ENCODE results near the gene ZDHHC1. TPM values are rescaled to one million over a fixed set of nuclear protein-coding genes. Genes with fewer than 3 reads are reported as not detected.

ZDHHC1 gene
- total and polyA plus RNA-seq, 2 donors (not counting 3 experiments of a cell fraction or from before 2014, with no cell fraction given) = 11.4 to 14.4 TPM

DNA sequence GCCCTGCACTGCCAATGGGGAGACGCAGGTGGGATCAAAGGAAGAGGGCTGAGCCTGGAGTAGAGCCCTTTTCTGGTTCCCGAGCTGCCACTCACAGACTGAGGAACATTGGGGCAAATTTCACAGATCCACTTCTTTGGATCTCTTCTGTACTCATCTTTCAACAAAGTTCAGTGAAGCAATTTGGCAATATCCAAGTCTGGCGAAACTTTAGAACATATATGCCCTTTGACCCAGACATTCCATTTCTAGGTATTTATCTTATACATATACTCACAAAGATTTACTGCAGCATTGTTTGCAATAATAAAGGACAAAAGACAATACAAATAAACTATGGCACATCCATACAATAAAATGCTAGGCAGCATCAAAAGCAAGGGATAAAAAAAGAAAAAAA lies 4.9 kb downstream of the ZDHHC1 start:
- intact Hi-C loops (cut with micrococcal nuclease) (no loop called here), dilution Hi-C loops (cut with MboI; ENCODE audit: extremely low pct_ligation_motif_present, low sequenced_read_pairs) (no loop called here)
- no peak overlapping the region for H3K27ac ChIP-seq (ENCODE audit: insufficient read depth, low read depth, low read length)
- H3K4me3 ChIP-seq (replicated peaks in 1 of 3; ENCODE audit: insufficient read depth in 1 of 3, low read depth in 1 of 3, low read length in 3 of 3) = no peak overlapping the region
- peaks cover 24% of the 10 kb centered on the region for H3K4me1 ChIP-seq (ENCODE audit: control insufficient read depth, extremely low read depth, insufficient read depth, low read length)
- FAIRE-seq (no peak), DNase-seq (ENCODE audit: low read depth, low spot score) (no peak)
- H3K36me3 ChIP-seq (ENCODE audit: control insufficient read depth in 2 of 2, extremely low read depth in 1 of 2, insufficient read depth in 2 of 2, low read length in 2 of 2) = no peaks in the 10 kb centered on the region
- H3K79me2 ChIP-seq (ENCODE audit: control insufficient read depth, insufficient read depth, low read length) = peaks cover 2% of the 10 kb centered on the region
- H3K9me3 ChIP-seq (replicated peaks; ENCODE audit: control insufficient read depth, insufficient read depth, low read length) = no peaks in the 10 kb centered on the region
- no peaks in the 10 kb centered on the region for H3K27me3 ChIP-seq (ENCODE audit: control insufficient read depth in 2 of 2, insufficient read depth in 2 of 2, low read length in 2 of 2)
- H3K9me1 ChIP-seq (replicated peaks; ENCODE audit: control insufficient read depth, extremely low read depth, insufficient read depth, low read length) = no peaks in the 10 kb centered on the region
- no TSS peak for BruUV-seq (replicated peaks)
- TF ChIP-seq, protein P1, sequence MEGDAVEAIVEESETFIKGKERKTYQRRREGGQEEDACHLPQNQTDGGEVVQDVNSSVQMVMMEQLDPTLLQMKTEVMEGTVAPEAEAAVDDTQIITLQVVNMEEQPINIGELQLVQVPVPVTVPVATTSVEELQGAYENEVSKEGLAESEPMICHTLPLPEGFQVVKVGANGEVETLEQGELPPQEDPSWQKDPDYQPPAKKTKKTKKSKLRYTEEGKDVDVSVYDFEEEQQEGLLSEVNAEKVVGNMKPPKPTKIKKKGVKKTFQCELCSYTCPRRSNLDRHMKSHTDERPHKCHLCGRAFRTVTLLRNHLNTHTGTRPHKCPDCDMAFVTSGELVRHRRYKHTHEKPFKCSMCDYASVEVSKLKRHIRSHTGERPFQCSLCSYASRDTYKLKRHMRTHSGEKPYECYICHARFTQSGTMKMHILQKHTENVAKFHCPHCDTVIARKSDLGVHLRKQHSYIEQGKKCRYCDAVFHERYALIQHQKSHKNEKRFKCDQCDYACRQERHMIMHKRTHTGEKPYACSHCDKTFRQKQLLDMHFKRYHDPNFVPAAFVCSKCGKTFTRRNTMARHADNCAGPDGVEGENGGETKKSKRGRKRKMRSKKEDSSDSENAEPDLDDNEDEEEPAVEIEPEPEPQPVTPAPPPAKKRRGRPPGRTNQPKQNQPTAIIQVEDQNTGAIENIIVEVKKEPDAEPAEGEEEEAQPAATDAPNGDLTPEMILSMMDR (IDR thresholded peaks at IDR 0.05; ENCODE audit: extremely low read depth in 1 of 2, insufficient read depth in 1 of 2, low read depth in 1 of 2, low read length in 2 of 2) = no peak
- no peak for TF ChIP-seq GATA2 (IDR thresholded peaks at IDR 0.05; ENCODE audit: insufficient read depth, insufficient read length, low read depth, low read length)
- no peak for TF ChIP-seq MAX (IDR thresholded peaks at IDR 0.05; ENCODE audit: insufficient read depth, insufficient read length)
- H2AFZ ChIP-seq (ENCODE audit: low read depth, low read length) = no peak overlapping the region
- no peaks in the 10 kb centered on the region for H4K20me1 ChIP-seq (replicated peaks; ENCODE audit: control insufficient read depth, extremely low read depth, insufficient read depth, low read length)
- H3K9ac ChIP-seq (replicated peaks; ENCODE audit: extremely low read depth, insufficient read depth, low read length) = no peak overlapping the region
- ChIA-PET CTCF (interaction anchor here (1.6 to 5.6 kb wide), 3 partner anchors 12 to 17 kb away, joined by 3 to 35 read pairs (median 15); no protein-coding TSS in a partner anchor), POLR2A (no interaction called here)
- H3K4me2 ChIP-seq (ENCODE audit: insufficient read depth, low read length) = no peak overlapping the region

DNA sequence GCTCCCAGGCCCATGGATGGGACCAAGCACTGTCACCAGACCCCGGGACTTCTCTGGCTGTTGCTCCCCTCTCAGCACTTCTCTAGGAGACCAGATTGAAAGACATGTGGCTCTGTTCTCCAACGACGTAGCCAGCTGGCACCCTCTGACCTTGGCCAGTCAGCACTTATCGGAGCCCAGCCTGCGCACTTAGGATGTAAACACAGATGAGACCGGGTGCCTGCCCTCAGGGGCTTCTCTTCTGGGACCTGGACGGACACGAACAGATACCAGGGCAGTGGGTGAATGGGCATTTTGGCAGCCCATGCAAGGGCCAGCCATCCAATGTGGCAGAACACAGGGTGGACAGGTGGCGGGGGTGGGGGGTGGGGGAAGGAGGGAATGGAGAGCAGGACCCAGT lies 6.6 kb downstream of the ZDHHC1 start:
- no peaks in the 10 kb centered on the region for H3K9me3 ChIP-seq (replicated peaks; ENCODE audit: control insufficient read depth, insufficient read depth, low read length)
- DNase-seq (ENCODE audit: low read depth, low spot score) (no peak), FAIRE-seq (no peak)
- H4K20me1 ChIP-seq (replicated peaks; ENCODE audit: control insufficient read depth, extremely low read depth, insufficient read depth, low read length) = no peaks in the 10 kb centered on the region
- H3K9ac ChIP-seq (replicated peaks; ENCODE audit: extremely low read depth, insufficient read depth, low read length) = no peak overlapping the region
- intact Hi-C loops (cut with micrococcal nuclease) (no loop called here), dilution Hi-C loops (cut with MboI; ENCODE audit: extremely low pct_ligation_motif_present, low sequenced_read_pairs) (no loop called here)
- H3K4me3 ChIP-seq (replicated peaks in 1 of 3; ENCODE audit: insufficient read depth in 1 of 3, low read depth in 1 of 3, low read length in 3 of 3) = no peak overlapping the region
- H3K79me2 ChIP-seq (ENCODE audit: control insufficient read depth, insufficient read depth, low read length) = peaks cover 2% of the 10 kb centered on the region
- ChIA-PET POLR2A (no interaction called here), CTCF (interaction anchor here (1.6 to 5.6 kb wide), 2 partner anchors 10 to 18 kb away, joined by 3 to 35 read pairs; no protein-coding TSS in a partner anchor)
- H3K36me3 ChIP-seq (ENCODE audit: control insufficient read depth in 2 of 2, extremely low read depth in 1 of 2, insufficient read depth in 2 of 2, low read length in 2 of 2) = no peaks in the 10 kb centered on the region
- no peak overlapping the region for H2AFZ ChIP-seq (ENCODE audit: low read depth, low read length)
- BruUV-seq (replicated peaks) = no TSS peak
- H3K4me1 ChIP-seq (ENCODE audit: control insufficient read depth, extremely low read depth, insufficient read depth, low read length) = peaks cover 28% of the 10 kb centered on the region
- no peak overlapping the region for H3K27ac ChIP-seq (ENCODE audit: insufficient read depth, low read depth, low read length)
- H3K27me3 ChIP-seq (ENCODE audit: control insufficient read depth in 2 of 2, insufficient read depth in 2 of 2, low read length in 2 of 2) = no peaks in the 10 kb centered on the region
- no peak overlapping the region for H3K4me2 ChIP-seq (ENCODE audit: insufficient read depth, low read length)
- H3K9me1 ChIP-seq (replicated peaks; ENCODE audit: control insufficient read depth, extremely low read depth, insufficient read depth, low read length) = no peaks in the 10 kb centered on the region
- no peak for TF ChIP-seq EZH2 (IDR thresholded peaks at IDR 0.05; ENCODE audit: borderline replicate concordance, low read depth, low read length, severe bottlenecking)
- TF ChIP-seq JUN (IDR thresholded peaks at IDR 0.05; ENCODE audit: borderline replicate concordance, insufficient read depth, insufficient read length, low read depth) = no peak
- TF ChIP-seq POLR2A (IDR thresholded peaks at IDR 0.05; ENCODE audit: low read depth, low read length) = no peak
- TF ChIP-seq POLR2AphosphoS5 (IDR thresholded peaks at IDR 0.05; ENCODE audit: insufficient read depth, low read depth, low read length) = no peak
